ENCODE measurements around the gene CABLES2. TPM values are rescaled to one million over a fixed set of nuclear protein-coding genes. Genes with fewer than 3 reads are reported as not detected.

CABLES2 gene
- total and polyA plus RNA-seq, 9 of the 15 experiments (the other 6 are each of a cell fraction or from before 2014, with no cell fraction given) = 0.46 to 4.2 (median 1.6) TPM

- H3K79me2 ChIP-seq (ENCODE audit: control insufficient read depth, insufficient read depth, low read length) = no peaks in the 10 kb centered on the region
- no peak overlapping the region for H3K9ac ChIP-seq (ENCODE audit: insufficient read depth in 1 of 2, low read depth in 2 of 2, low read length in 2 of 2)
- no peak for DNase-seq (ENCODE audit: extremely low read depth in 1 of 4, low spot score in 3 of 4)
- 14% methylated on average over 2 of the region's 3 CpGs for WGBS (ENCODE audit: insufficient coverage, low coverage, missing lambda C conversion rate)
- ChIA-PET POLR2A (interaction anchor here (0.5 to 0.6 kb wide), 3 partner anchors 175 to 524 kb away, joined by 3 to 4 read pairs (median 3); no protein-coding TSS in a partner anchor), CTCF (ENCODE audit: low intra/inter-chr PET ratio) (no interaction called here)
- no peak overlapping the region for H3K4me3 ChIP-seq
- H2AFZ ChIP-seq (ENCODE audit: low read depth, low read length) = no peak overlapping the region
- in situ Hi-C loops (cut with MboI) (no loop called here), intact Hi-C loops (cut with micrococcal nuclease) (no loop called here)
- H3K36me3 ChIP-seq (ENCODE audit: control insufficient read depth, insufficient read depth, low read length) = no peaks in the 10 kb centered on the region
- no peak overlapping the region for H3K4me2 ChIP-seq (ENCODE audit: insufficient read depth, low read length)
- ATAC-seq = no peak
- H3K9me3 ChIP-seq (replicated peaks; ENCODE audit: control insufficient read depth, insufficient read depth, low read depth, low read length) = no peaks in the 10 kb centered on the region
- peaks cover 0 to 21% of the 10 kb centered on the region in 2 experiments; a peak in 3 of 5 replicates for H3K4me1 ChIP-seq (replicated peaks in 1 of 2; ENCODE audit: control insufficient read depth in 2 of 2, insufficient read depth in 2 of 2, low read length in 2 of 2)
- H4K20me1 ChIP-seq (replicated peaks; ENCODE audit: control insufficient read depth, insufficient read depth, low read length) = peaks cover 8% of the 10 kb centered on the region
- no TSS peak for BruUV-seq (replicated peaks)
- H3K9me1 ChIP-seq (ENCODE audit: control insufficient read depth, insufficient read depth, low read length) = no peaks in the 10 kb centered on the region
- peaks cover 52 to 87% of the 10 kb centered on the region in 2 experiments for H3K27me3 ChIP-seq (ENCODE audit: control insufficient read depth in 2 of 2, insufficient read depth in 2 of 2, low read length in 2 of 2)
- no peak for TF ChIP-seq HNRNPUL1 (IDR thresholded peaks at IDR 0.05; ENCODE audit: low read length)
- no peak for TF ChIP-seq ZNF785 (CRISPR knock-in tag; IDR thresholded peaks at IDR 0.05)
- no peak for TF ChIP-seq NFE2 (IDR thresholded peaks at IDR 0.05; ENCODE audit: low read depth)
- TF ChIP-seq RFX1 (IDR thresholded peaks at IDR 0.05) = no peak
- no peak for TF ChIP-seq PHB (CRISPR knock-in tag; IDR thresholded peaks at IDR 0.05)
- TF ChIP-seq ZFP91 (CRISPR knock-in tag; IDR thresholded peaks at IDR 0.05) = no peak
- no peak for TF ChIP-seq ZNF253 (CRISPR knock-in tag; conservative IDR thresholded peaks at IDR 0.05)
- TF ChIP-seq MAFF (IDR thresholded peaks at IDR 0.05; ENCODE audit: low read length) = no peak
- no peak for TF ChIP-seq EP300 (IDR thresholded peaks at IDR 0.05; ENCODE audit: low read length)
- no peak for TF ChIP-seq ID3 (CRISPR knock-in tag; IDR thresholded peaks at IDR 0.05)
- TF ChIP-seq ID3 (tag; IDR thresholded peaks at IDR 0.05) = no peak
- TF ChIP-seq ARHGAP35 (IDR thresholded peaks at IDR 0.05; ENCODE audit: partially characterized antibody) = no peak
- no peak overlapping the region for H3K27ac ChIP-seq (ENCODE audit: extremely low read depth, low read depth, low read length)
- FAIRE-seq = no peak
Measured at GRCh38 chr20:62436692-62437091, 29.6 kb upstream of the CABLES2 start.

Measured in K562 (cell line).